Cerebellar nuclear complex (tissue), 1 donor: Measurements from ENCODE around the gene ADARB1.

Source experiments
- DNase-seq, 2 experiments: peaks; one replicate each; lab custom pipeline; 2025; lab: John Stamatoyannopoulos, UW

Gene ADARB1

GRCh38 chr21:45265721-45266517, 191.5 kb downstream of the ADARB1 start:
- DNase-seq, result no peak

GRCh38 chr21:45266518-45267389, 192.4 kb downstream of the ADARB1 start:
- no peak for DNase-seq

- no peak for DNase-seq
These were observed 193.0 kb downstream of the ADARB1 start for GRCh38 chr21:45267390-45267760.

GRCh38 chr21:45269861-45270260, 195.5 kb downstream of the ADARB1 start:
- DNase-seq, result no peak

- DNase-seq, result no peak
These were observed 196.0 kb downstream of the ADARB1 start for GRCh38 chr21:45270306-45270821.
